Fibroblast of lung (primary cell): ENCODE results near the gene RUSC1.

Experiments
- EZH2 ChIP-seq: IDR thresholded peaks from 2 replicates; pipeline ENCODE4 v1.5.1; 2012; ENCODE audit warnings: low read length, control low read depth, mild to moderate bottlenecking; ENCODE audit errors: missing control alignments
- TF ChIP-seq, protein P1 (sequence below), 2 donors: IDR thresholded peaks in 1 of 2; conservative IDR thresholded peaks in 1 of 2; 1 replicate in 1 of 2; 2 replicates in 1 of 2; pipeline ENCODE4 v1.5.1; 2011 to 2012; ENCODE audit warnings: low read length in 2 of 2, control low read depth in 1 of 2, inconsistent platforms in 1 of 2, low read depth in 1 of 2, mild to moderate bottlenecking in 1 of 2

DNA sequence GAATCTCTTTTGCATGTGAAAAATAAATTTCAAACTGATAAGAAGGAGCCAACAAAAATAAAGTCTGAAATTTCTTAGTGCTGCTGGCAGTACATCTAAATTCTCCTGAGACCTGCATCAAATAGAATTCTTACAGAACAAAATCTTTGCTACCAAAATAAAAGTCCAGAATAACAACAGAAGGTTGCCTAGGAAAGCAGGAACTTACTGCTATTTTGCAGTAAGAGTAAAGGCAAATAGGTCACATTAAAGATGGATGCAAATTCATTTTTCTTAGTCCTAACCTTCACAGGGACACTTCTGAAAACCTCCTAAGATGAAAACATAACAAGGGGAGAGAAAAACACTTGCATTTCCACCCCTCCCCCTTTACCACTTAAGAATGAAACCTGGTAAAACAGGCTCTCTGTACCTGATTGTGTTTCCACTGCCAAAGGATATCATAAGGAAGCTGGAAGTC, 59.0 kb downstream of the RUSC1 start:
- TF ChIP-seq, protein P1, sequence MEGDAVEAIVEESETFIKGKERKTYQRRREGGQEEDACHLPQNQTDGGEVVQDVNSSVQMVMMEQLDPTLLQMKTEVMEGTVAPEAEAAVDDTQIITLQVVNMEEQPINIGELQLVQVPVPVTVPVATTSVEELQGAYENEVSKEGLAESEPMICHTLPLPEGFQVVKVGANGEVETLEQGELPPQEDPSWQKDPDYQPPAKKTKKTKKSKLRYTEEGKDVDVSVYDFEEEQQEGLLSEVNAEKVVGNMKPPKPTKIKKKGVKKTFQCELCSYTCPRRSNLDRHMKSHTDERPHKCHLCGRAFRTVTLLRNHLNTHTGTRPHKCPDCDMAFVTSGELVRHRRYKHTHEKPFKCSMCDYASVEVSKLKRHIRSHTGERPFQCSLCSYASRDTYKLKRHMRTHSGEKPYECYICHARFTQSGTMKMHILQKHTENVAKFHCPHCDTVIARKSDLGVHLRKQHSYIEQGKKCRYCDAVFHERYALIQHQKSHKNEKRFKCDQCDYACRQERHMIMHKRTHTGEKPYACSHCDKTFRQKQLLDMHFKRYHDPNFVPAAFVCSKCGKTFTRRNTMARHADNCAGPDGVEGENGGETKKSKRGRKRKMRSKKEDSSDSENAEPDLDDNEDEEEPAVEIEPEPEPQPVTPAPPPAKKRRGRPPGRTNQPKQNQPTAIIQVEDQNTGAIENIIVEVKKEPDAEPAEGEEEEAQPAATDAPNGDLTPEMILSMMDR (conservative IDR thresholded peaks at IDR 0.05 in 1 of 2, IDR thresholded peaks at IDR 0.05 in 1 of 2; ENCODE audit: low read depth in 1 of 2, low read length in 2 of 2) = no peak
- TF ChIP-seq EZH2 = no peak
